Germinal center (tissue), 1 donor: ENCODE data around the gene IQCB1.
A peak's percentile ranks its signal among the peaks of the same experiment; 100 is the strongest.
"Not testable (repeated sequence)": the region's sequence is repeated elsewhere in the genome, so short reads cannot be mapped to it uniquely, and the experiment has no call there.

Experiments used
- DNase-seq: peaks from one replicate; pipeline ENCODE4 v3.0.0; 2012; ENCODE audit warnings: mixed read lengths, low spot score

IQCB1 gene

DNA sequence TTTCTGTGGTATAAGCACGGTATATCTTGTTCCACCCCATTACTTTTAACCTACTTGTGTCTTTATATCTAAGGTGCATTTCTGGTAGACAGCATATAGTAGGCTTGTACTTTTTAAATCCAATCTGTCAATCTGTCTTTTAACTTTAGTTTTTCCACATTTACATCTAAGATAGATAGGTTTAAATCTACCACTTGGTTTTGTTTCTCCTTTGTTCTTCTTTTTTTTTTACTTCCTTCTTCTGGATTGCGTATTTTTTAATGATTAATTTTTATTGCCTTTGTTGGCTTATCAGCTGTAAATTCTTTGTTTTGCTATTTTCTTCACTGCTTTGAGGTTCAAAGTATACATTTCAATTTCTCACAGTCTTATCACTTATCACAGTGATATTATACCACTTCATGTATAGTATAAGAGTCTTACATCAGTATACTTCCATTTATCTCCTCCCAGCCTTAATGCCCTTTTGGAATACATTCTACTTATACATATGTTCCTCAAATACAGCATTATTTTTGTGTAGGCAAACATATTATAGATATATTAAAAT is 31.0 kb downstream of the IQCB1 start:
- no peak for DNase-seq

DNA sequence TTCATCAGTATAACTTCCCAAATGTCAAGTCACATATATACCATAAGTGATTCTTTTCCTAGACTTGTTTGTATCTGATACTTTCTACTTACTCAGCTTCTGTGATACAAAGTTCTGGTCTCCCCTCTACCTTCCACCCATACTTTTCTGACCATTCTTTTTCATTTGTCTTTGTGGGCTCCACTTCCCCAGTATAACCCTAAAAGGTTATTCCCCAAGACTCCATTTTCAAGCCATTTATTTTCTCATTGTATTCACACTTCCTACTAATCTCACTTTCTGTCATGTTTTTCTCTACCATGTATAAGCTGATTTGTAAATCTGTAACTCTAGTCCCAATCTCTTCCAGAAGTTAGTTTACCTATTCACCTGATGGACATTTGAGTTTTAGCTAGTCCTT is 34.0 kb downstream of the IQCB1 start:
- DNase-seq = no peak

DNA sequence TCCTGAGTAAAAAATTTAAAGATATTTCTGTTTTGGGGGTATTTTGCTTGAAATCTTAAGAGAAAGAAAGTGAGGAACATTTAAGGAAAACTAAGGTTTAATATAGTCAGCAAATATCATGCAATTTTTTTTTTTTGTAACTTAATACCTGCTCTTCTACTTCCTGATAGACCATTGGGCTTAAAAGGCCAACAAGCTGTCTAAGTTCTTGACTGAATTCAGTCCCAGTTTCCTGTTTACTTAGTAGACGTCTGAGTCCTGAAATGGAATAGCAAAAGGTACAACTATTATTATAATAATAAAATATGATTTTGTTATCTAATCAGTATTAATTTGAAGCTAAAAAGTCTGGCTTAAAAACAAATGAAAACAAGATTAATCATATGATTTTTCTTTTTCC is 37.9 kb downstream of the IQCB1 start:
- no peak for DNase-seq

DNA sequence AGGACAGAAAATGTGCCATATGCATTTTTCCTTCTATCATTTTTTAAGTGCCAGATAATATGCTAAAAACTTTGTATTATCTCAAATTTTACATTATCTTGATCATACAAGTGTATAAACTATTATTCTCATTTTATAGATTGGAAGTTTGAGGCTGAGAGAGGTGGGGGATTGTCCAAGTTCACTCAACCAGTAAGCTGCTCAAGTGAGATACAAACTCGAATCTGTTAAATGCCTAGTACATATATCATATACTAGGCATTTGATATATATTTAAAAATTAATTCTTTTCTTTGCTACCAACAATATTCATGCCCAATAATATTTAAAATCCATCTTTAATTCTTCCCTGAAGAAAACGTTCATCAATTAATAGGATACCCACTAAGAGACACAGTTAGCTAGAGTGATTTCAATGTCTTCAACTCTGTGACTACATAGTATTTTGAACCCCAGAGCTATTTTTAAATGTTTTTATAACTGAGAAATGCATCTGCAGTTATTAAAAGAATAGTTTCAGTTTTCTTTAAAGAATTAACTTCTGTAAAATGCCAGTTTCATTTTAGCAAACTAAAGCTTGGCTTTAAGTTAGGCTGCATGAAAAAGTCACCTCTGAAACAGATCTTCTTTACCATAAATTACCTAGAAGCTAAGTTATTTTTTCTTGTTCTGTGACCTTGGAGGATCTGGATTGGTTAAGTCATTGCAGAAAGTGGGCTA is 40.4 kb downstream of the IQCB1 start:
- peak; percentile 12 for DNase-seq

DNA sequence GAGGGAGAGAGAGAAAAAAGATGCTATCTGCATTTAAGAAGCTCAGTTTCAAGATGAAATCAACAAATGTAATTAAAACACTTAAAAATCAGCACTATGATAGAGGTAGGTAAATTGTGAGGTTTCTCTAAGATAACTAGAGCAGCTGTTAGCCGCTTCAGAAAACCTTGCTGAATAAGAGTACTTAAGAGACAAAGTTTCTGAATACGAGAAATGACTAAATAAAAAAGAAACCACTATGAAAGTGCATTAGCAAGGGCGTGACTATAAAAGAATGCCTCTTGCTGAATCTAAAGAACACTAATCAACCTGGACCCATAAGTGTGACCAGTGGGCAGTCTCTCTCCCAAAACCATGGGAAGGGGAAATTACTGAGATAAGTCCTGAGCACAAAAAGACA is 41.8 kb downstream of the IQCB1 start:
- peak; percentile 13 for DNase-seq

DNA sequence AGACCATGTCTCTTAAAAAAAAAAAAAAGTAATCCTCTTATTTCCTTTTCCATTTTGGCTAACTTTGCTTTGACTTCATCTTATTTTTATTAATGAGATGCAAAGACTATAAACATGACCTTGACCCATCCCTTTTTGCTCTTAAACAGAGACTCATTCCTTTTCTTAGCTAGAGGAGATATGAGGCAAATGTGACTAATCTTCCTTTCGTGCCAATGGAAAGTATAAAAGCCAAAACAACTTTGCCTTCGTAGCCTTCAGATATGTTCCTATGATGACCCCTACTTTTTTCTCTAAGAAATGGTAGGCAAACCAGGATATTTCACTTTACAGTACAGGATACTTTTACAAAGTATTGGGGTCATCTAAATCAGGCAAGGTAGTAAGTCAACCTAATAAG is 48.4 kb downstream of the IQCB1 start:
- no peak for DNase-seq

DNA sequence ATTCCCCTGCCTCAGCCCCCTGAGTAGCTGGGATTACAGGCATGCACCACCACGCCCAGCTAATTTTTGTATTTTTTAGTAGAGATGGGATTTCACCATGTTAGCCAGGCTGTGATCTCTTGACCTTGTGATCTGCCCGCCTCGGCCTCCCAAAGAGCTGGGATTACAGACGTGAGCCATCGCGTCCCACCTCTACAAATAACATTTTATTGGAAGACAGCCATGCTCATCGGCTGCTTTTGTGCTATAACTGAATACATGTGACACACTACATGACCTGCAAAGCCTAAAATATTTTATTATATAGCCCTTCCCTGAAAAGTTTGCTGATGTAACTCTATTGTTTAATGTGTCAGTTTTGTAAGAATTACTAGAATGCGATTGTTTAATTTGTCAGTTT is 52.1 kb downstream of the IQCB1 start:
- not testable (repeated sequence) for DNase-seq

DNA sequence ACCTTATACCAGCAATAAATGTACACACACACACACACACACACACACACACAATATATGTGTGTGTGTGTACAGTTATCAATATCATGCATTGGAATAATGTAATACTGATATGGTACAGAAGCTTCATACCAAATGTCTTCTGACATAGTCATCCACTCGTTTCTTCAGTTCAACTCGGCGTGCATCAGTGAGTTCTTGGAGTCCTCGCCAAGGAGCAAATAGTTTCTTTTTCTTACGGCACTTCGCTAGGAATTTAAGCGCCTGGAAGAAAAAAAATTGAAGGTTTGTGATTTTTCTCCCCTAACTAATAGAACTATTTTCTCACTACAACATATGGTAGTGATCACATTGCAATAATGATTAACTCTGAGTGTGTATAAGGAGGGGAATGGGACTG is 53.2 kb downstream of the IQCB1 start:
- no peak for DNase-seq

DNA sequence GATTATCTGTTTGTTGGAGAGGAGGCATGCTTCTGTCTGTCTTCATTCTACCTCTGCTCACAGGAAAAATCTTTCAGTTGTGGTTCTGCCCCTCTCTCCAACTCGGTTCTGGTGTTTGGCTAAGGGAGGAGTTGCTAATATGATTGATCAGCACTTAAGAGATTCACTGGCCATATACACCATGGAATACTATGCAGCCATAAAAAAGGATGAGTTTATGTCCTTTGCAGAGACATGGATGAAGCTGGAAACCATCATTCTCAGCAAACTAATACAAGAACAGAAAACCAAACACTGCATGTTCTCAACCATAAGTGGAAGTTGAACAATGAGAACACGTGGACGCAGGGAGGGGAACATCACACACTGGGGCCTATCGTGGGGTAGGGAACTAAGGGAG is 59.8 kb downstream of the IQCB1 start:
- not testable (repeated sequence) for DNase-seq

DNA sequence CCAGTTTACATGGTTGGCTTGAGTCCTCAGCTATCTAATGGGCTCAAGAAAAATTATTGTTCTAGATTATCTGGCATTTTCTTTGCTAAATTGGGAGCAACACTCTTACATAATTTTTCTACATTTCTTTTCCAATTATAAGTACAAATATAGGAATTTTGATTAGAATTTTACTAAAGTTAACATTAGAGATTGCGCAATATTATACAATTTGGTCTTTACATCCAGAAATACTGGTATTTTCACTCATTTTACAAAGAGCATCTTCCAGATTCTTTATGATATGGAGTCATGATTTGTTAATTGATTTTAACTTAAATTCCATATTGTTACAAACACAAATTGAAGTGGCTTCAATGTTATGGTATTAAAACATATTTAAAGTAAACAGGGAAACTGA is 65.6 kb downstream of the IQCB1 start:
- DNase-seq = no peak

DNA sequence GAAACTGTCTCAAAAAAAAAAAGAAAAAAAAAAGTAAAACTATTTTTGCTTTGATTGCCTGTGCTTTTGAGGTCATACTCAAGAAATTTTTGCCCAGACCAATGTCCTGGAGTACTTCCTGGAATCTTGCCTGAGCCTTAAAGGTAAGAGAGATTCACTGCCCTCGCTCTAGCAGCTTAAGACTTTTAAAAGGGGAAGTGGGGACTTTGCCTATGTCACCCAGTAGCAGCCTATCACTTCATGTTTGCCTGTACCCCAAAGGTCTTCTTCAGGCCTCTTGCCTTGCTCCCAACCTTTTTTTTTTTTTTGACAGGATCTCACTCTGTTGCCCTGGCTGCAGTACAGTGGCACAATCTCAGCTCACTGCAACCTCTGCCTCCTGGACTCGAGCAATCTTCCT is 66.4 kb downstream of the IQCB1 start:
- DNase-seq = peak; percentile 24

DNA sequence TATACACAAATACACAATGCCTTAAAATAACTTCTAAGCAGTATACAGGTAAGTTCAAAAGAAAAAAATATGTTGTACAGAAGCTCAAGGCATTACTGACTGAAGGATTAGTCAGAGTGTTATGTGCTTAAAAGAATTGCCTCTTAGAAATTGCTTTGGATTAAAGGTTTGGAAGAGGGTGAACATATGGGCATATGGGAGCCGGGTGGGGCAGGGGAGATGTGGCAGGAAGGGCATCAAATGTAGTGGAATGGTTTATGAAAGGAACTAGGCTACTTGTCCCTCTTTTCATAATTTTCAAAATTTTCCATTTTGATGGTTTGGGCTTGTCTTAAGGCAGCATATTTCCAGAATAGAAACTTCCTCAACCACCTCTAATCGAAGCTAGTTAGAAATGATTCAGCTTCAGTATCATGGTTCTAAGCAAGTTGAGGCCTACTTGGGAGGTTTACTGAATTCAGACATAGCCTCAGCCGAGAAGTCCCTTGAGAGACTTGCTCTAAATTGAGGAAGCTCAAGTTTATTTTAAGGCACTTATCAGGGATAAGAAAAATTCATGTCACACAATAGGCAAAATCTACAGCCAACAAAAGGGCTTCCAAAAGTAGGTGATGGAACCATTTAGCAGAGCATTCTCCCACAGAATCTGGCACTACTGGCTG is 75.2 kb downstream of the IQCB1 start:
- DNase-seq = no peak

DNA sequence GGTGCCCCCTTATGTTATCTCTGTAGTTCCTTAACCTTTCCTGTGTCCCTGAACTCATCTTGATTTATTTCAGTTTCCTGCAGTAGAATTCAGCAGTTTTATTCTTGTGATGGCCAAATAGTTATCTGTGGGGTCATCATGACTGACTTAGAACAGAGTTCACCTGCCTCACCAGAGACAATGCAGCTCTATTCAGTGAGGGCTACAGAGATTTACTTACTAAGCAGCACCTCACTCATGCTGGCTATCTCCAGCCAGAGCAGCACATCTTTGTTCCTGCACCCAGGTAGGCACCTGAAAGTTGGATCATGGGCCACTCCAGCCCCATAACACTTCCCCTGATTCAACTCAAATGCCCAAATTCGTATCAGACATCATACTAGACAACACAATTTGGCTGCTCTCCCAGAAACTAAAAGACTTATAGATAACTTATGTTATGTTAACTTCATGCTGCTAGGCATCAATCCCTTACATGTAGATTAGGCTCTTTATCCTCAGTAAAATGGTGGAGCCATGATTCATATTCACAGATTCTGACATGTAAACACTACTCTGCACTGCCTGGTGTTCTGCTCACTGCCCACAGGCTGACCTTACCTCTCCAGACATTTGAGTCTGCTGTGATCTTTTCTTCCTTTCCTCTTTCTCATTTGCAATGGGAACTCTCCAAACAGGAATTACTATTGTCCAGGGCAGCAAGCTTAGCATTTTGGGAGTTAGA is 76.0 kb downstream of the IQCB1 start:
- DNase-seq = no peak

DNA sequence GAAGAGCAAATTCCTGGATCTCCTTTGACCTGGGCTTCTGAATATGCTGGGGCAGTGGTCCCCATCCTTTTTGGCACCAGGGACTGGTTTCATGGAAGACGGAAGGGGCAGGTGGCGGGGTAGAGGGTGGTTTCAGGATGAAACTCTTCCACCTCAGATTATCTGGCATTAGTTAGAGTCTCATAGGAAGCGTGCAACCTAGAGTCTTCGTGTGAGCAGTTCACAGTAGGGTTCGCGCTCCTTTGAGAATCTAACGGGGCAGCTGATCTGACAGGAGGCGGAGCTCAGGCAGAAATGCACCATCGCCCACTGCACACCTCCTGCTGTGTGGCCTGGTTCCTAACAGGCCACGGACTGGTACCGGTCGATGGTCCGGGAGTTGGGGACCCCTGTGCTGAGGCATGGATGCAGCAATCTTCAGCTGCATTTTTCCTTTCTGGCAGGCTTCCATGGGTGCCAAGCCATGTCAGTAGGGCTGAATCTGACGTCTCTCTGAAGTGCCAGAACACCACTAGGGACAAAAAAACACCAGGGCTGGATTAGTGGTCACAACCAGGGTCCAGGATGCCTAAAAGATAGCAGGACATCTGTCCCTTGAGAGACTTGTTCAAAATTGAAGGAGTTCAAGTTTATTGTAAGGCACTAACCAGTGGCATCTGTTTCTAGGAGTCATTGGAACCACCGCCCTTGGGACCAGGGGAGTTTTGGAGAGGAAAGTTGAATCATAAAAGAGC is 76.9 kb downstream of the IQCB1 start:
- DNase-seq = no peak

DNA sequence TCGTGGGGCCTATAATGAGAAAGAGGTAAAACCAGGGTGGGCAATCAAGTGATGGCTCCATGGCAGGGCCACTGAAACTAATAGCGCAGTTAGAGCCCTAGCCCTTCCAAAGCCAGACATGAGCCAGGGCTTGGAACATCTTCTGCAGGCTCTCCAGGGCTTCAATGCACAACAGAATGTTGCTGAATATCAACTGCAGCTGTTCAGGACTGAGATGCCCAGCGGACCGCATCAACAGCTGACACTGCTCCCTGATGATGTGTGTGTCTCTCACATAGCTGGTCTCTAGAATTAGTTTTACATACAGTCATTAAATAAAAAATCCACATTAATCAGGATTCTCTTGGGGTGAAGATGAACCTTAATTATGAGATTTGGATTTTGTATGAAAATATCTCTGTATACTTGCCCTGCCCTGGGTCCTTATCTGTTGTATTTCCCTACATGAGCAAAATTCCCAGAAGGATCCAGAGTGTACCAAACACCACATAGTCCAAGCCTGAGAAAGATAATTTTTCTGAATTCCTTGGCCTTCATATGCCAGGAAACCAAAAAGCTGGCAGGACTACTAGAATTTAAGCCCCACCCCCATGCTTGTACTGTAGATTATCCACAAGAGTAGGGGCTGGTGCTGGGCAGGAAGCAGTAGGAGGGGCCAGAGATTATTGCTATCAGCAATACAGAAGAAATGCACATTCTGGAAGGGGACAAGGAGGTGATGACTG is 77.6 kb downstream of the IQCB1 start:
- peak; percentile 31 for DNase-seq

DNA sequence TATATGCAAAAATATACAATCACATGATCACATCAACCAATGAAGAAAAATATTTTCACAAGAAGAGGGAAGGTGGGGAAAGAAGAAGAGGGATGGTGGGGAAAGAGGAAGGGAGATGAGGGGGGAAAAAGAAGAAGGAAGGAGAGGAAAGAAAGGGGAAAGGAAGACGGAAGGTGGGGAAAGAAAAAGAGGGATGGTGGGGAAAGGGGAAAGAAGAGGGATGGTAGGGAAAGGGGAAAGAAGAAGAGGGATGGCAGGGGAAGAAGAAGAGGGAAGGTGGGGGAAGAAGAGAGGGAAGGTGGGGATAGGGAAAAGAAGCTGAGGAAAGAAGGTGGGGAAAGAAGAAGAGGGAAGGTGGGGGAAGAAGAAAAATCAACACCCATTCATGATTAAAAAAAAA is 82.1 kb downstream of the IQCB1 start:
- no peak for DNase-seq

DNA sequence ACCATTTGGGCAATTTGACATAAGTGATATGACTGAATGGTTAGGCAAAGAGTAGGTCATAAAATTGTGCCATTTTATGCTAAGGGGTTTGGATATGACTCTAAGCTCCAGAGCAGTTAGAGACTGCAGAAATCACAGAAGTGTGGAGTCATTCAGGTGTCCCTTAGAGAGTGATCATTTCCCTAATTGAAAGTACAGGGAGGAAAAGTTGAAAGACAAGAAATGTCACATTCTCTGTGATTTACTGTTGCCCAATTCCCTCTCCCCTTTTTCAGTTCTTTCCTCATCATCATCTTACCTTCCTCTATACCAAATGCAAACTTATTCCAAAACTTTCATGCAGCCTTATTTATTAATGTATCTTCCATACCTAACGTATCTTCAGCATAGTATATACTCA is 82.6 kb downstream of the IQCB1 start:
- DNase-seq = no peak

DNA sequence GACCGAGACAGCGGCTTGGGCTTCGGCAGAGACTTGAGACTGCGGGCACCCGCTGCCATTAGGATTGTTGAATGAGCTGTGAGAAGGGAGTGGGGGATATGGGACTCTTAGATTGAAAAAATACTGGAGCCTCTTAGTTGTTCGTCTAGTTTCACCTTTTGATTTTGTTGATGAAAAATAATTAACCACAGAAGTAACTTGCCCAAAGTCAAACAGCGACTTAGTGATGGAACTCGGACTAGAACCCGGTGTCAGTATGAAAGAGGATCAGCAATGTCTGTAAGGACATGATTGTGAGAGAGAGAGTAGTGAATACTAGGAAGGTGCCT is 84.8 kb downstream of the IQCB1 start:
- no peak for DNase-seq

DNA sequence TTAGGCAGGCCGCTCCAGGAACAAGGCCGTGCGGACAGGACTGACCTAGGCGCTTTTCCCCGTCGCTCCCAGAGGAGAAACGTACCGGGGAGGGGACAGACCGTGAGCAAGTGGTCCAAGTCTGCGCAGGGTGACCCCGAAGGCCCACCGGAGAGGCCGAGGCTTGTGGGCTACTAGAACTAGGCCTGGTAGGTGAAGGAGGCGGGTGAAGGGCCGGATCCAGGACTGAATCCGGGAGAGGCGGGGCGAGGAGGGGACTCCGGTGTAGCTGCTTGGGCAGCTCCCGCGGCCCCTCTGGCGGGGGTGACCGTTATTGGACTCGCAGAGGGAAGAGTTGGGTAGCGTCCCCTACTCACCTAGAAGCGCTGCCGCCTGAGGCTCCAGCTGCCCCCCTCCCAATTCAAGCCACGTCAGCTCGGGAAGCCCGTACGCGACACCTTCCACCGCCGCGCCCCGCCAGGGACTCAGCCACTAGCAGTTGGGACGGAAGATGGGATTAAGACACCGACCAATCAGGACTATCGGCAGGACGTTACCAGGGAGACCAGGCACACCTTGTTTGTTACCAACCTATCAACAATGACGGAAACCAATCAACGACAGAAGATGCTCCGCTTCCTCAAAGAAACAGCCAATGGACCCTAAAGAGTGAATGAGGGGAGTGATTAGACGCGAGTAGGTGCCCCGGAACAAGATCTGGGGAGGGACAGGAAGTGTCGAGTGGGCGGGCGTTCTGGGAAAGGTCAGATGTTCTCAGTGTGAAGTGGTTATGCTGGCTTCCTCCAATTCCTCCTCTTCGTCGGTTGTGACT is 85.4 kb downstream of the IQCB1 start, which contains the start of gene GOLGB1:
GOLGB1 (minus strand) TSS at position 466 of the 811 bp plus-strand sequence. CDS start 18,770 bp downstream, outside the sequence.
- peak; percentile 99 for DNase-seq

DNA sequence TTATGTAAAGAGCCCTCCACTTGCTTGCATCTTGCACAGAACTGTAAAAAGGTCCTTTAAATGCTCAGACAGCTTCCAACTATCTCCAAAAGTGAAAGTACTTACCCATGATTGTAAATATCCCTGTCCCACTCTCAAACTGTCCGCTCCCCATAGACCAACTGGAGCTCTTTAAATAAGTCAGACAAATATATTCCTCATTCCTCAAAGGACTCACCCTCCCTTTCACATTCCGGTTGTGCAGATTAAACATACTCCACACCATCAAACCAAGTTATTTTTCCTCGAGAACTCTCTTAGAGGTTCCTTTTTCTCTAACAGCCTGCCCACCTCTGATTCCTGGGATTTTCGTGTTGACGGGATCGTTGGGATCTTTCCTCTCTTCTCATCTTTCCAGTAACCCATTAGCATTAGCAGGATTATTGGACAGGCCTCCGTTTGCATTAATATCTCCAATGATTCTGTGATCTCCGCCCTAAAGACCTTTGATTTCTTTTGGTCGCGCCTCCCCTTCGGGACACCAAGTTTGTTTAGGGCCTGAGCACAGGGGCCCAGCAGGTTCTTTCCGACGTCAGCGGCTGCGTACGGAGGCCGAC is 86.1 kb downstream of the IQCB1 start:
- DNase-seq = peak; percentile 24
